ENCODE results near the gene CLMN. TPM values are rescaled to one million over a fixed set of nuclear protein-coding genes. Genes with fewer than 3 reads are reported as not detected.

The CLMN gene
- total and polyA plus RNA-seq, 2 donors (not counting 3 experiments of a cell fraction or from before 2014, with no cell fraction given): 0.72 to 9.6 TPM

DNA sequence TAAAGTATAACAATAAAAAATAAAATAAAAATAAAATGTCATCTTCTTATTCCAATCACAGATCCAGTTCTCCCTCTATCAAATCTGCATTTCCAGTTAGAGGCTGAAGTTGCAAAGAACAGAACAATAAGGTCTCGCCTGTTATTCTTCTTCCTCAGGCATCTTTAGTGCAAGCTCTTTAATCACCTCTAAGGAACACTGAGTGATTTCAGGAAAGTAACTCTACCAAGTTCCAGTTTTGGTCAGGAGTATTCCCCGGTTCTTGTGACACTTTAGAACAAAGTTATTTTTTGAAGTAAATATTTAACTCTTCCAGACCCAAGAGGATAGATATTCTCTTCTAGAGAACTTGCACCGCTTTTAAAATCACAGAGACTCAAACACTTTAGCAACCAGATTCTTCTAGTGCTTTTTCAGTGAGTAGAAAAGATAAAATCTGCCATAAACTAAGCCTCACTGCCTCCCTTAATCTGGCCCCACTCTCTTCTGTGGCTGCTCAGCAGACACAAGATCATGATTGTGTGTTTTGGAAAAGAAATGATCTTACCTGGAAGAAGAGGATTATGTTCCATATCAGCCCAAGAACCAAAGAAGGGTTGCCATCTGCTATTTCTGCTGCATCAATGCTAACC is 104.5 kb downstream of the CLMN start:
- H3K79me2 ChIP-seq (ENCODE audit: control insufficient read depth, insufficient read depth, low read length): no peaks in the 10 kb centered on the region
- FAIRE-seq (no peak), DNase-seq (ENCODE audit: low read depth, low spot score) (no peak)
- H3K4me2 ChIP-seq (ENCODE audit: insufficient read depth, low read length): no peak overlapping the region
- H3K27ac ChIP-seq (ENCODE audit: insufficient read depth, low read depth, low read length): no peak overlapping the region
- H3K4me3 ChIP-seq (replicated peaks in 1 of 3; ENCODE audit: insufficient read depth in 1 of 3, low read depth in 1 of 3, low read length in 3 of 3): no peak overlapping the region
- no peak for TF ChIP-seq FOS (IDR thresholded peaks at IDR 0.05; ENCODE audit: borderline replicate concordance, insufficient read depth, low read length)
- TF ChIP-seq, protein P1, sequence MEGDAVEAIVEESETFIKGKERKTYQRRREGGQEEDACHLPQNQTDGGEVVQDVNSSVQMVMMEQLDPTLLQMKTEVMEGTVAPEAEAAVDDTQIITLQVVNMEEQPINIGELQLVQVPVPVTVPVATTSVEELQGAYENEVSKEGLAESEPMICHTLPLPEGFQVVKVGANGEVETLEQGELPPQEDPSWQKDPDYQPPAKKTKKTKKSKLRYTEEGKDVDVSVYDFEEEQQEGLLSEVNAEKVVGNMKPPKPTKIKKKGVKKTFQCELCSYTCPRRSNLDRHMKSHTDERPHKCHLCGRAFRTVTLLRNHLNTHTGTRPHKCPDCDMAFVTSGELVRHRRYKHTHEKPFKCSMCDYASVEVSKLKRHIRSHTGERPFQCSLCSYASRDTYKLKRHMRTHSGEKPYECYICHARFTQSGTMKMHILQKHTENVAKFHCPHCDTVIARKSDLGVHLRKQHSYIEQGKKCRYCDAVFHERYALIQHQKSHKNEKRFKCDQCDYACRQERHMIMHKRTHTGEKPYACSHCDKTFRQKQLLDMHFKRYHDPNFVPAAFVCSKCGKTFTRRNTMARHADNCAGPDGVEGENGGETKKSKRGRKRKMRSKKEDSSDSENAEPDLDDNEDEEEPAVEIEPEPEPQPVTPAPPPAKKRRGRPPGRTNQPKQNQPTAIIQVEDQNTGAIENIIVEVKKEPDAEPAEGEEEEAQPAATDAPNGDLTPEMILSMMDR (IDR thresholded peaks at IDR 0.05; ENCODE audit: extremely low read depth in 1 of 2, insufficient read depth in 1 of 2, low read depth in 1 of 2, low read length in 2 of 2): no peak
- no peak for TF ChIP-seq EZH2 (IDR thresholded peaks at IDR 0.05; ENCODE audit: borderline replicate concordance, low read depth, low read length, severe bottlenecking)
- TF ChIP-seq POLR2AphosphoS5 (IDR thresholded peaks at IDR 0.05; ENCODE audit: insufficient read depth, low read depth, low read length): no peak
- TF ChIP-seq POLR2A (IDR thresholded peaks at IDR 0.05; ENCODE audit: low read depth, low read length): no peak
- TF ChIP-seq JUN (IDR thresholded peaks at IDR 0.05; ENCODE audit: borderline replicate concordance, insufficient read depth, insufficient read length, low read depth): no peak
- TF ChIP-seq GATA2 (IDR thresholded peaks at IDR 0.05; ENCODE audit: insufficient read depth, insufficient read length, low read depth, low read length): no peak
- no peak for TF ChIP-seq MYC (IDR thresholded peaks at IDR 0.05; ENCODE audit: low read depth, low read length)
- TF ChIP-seq, protein P2, sequence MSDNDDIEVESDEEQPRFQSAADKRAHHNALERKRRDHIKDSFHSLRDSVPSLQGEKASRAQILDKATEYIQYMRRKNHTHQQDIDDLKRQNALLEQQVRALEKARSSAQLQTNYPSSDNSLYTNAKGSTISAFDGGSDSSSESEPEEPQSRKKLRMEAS (IDR thresholded peaks at IDR 0.05; ENCODE audit: insufficient read depth, insufficient read length): no peak
- intact Hi-C loops (cut with micrococcal nuclease): no loop called here
- H3K9ac ChIP-seq (replicated peaks; ENCODE audit: extremely low read depth, insufficient read depth, low read length): no peak overlapping the region
- POLR2A ChIA-PET: no interaction called here
- CTCF ChIA-PET: no interaction called here
- no peaks in the 10 kb centered on the region for H3K36me3 ChIP-seq (ENCODE audit: control insufficient read depth in 2 of 2, extremely low read depth in 1 of 2, insufficient read depth in 2 of 2, low read length in 2 of 2)
- H3K27me3 ChIP-seq (ENCODE audit: control insufficient read depth in 2 of 2, insufficient read depth in 2 of 2, low read length in 2 of 2): no peaks in the 10 kb centered on the region
- dilution Hi-C loops (cut with MboI; ENCODE audit: extremely low pct_ligation_motif_present, low sequenced_read_pairs): no loop called here
- H3K9me3 ChIP-seq (replicated peaks; ENCODE audit: control insufficient read depth, insufficient read depth, low read length): no peaks in the 10 kb centered on the region
- H4K20me1 ChIP-seq (replicated peaks; ENCODE audit: control insufficient read depth, extremely low read depth, insufficient read depth, low read length): no peaks in the 10 kb centered on the region
- no peak overlapping the region for H2AFZ ChIP-seq (ENCODE audit: low read depth, low read length)
- H3K9me1 ChIP-seq (replicated peaks; ENCODE audit: control insufficient read depth, extremely low read depth, insufficient read depth, low read length): no peaks in the 10 kb centered on the region
- no TSS peak for BruUV-seq (replicated peaks)
- H3K4me1 ChIP-seq (ENCODE audit: control insufficient read depth, extremely low read depth, insufficient read depth, low read length): no peaks in the 10 kb centered on the region
